CD4-positive, alpha-beta T cell treated with Interferon gamma for 1 hour (primary cell): ENCODE results near the gene SLC36A1.
A peak's percentile ranks its signal among the peaks of the same experiment; 100 is the strongest.
"Not testable (repeated sequence)": the region's sequence is repeated elsewhere in the genome, so short reads cannot be mapped to it uniquely, and the experiment has no call there.

Source experiments
- DNase-seq: peaks from one replicate; pipeline ENCODE4 v3.0.0-alpha.2; 2020

SLC36A1 gene

DNA sequence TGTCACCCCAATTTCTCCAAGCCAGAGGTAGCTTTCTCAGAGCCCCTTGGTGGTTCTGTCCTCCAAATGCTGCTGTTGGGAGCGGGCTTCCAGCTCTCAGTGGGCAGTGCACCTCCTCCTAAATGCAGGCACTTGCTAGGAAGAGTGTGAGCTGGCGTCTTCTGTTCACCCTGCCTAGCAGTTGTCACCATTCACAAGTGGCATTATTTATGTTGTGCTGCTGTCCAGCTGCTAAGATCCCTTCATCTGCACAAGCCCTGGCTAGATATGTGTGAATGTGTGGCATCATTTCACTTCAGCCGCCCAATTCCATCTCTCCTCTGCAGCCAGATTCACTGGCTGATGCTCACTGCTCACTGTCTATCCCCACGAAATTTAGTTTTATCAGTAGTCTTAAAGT lies 43.7 kb downstream of the SLC36A1 start:
- no peak for DNase-seq

DNA sequence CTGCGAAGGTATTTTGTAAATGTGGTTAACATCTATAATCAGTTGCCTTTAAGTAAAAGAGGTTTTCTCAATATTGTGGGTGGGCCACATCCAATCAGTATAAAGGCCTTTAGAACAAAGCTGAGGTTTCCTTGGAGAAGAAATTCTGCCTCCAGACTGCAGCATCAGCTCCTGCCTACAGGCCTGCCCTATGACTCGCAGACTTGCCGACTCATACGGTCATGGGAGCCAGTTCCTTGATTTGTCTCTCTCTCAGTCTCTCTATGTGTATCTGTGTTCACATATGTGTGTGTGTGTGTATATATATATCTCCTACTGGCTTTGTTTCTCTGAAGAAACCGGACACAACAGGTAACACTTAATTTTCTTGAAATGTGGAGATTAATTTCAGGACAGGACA lies 45.3 kb downstream of the SLC36A1 start:
- no peak for DNase-seq

DNA sequence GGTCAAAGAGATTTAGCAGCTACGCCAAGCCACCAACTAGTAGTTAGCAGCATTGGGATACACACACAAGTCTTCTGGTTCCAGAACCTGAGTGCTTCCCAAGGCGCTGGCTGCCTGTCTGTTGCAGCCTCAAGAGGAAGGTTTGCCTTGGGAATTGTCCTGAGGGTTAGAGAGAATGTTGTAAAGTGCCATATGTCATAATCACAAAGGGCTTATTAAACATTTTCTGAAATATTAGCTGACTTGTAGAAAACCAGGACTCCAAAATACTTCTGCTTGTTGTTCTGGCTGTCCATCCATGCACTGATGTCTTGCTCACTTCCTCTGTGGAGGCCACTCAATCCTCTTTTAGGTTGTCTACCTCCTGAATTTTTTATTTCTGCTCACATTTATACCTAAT lies 46.3 kb downstream of the SLC36A1 start:
- no peak for DNase-seq

DNA sequence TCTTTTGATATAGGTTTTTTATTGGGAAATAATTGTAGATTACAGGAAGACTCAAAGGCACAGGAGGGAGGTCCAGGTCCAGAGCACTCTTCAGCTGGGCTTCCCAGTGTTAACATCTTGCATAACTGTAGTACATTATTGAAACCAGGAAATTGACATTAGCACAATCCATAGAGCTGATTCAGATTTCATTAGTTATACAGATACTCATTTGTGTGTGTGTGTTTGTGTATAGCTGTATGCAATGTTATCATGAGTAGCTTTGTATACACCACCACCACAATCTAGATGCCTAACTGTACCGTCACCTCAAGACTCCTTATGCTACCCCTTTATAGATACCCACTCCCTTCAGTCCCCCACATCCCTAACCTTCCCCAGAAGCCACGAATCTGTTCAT lies 47.9 kb downstream of the SLC36A1 start:
- DNase-seq: no peak

- no peak for DNase-seq
Measured at GRCh38 chr5:151496041-151496484, 48.7 kb downstream of the SLC36A1 start.

DNA sequence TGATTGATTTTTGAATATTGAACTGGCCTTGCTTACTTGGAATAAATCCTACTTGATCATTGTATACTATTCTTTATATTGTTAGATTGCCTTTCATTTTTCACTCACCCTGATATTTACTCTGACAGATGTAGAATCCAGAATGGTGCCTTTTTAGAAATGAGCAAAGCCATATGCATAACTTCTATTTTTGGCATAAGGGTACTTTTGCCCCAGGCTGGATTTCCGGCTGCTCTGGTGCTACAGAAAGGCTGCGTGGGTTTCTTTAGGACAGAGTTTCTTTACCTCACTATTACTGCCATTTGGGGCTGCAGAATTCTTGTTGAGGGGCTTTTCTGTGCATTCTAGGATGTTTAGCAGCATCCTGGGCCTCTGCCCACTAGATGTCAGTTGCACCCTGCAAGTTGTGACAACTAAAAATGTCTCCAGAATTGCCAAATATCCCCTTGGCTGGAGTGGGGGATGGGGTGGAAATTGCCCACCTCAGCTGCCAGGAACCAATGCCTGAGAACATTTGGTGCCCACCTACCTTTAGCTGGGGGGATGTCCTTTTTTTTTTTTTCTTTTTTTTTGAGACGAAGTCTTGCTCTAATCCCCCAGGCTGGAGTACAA lies 50.1 kb downstream of the SLC36A1 start:
- DNase-seq: no peak

DNA sequence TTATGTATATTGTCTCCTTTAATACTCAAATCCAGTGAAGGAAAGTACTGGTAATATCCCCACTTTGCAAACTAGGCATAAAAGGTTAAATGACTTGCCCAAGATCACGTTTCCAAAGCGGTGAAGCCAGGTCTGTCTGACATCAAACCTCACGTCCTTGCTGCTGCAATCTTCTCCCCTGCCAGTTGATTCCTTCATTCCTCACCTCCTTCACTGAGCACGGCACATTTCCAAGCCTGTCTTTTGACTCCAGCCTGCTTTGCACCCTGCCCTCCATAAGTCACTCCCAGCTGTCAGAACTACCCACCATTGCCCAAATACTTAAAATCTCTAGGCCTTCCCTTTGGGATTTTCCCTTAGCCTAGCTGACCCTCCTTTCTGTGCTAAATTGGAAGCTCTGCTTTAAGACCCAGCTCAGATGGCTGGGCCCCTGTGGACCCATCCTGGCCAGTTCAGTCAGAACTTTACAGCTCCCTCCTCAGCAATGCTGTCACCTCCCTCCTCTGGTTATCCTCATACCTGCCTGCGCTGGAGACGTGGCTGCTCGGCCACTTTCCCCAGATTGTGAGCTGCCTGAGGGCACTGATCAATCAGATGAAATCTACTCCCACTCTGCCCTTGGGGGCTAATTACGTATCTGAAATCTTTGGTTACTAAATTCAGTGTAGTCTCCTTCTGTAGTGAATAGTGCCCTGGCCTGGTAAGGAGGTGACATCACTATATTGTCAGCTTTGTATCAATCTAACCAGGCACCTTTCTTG lies 51.2 kb downstream of the SLC36A1 start:
- no peak for DNase-seq

GRCh38 chr5:151499501-151500035 lies 52.2 kb downstream of the SLC36A1 start:
- no peak for DNase-seq

GRCh38 chr5:151504006-151504405 lies 56.6 kb downstream of the SLC36A1 start:
- no peak for DNase-seq

DNA sequence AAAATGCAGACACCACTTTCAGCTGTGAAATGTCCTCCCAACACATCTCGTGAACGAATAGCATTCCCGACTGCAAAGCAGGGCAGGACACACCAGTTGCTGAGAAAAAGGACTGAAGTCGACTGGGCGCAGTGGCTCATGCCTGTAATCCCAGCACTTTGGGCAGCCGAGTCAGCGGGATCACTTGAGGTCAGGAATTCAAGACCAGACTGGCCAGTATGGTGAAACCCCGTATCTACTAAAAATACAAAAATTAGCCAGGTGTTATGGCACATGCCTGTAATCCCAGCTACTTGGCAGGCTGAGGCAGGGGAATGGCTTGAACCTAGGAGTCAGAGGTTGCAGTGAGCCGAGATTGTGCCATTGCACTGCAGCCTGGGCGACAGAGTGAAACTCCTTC lies 60.9 kb downstream of the SLC36A1 start:
- not testable (repeated sequence) for DNase-seq

DNA sequence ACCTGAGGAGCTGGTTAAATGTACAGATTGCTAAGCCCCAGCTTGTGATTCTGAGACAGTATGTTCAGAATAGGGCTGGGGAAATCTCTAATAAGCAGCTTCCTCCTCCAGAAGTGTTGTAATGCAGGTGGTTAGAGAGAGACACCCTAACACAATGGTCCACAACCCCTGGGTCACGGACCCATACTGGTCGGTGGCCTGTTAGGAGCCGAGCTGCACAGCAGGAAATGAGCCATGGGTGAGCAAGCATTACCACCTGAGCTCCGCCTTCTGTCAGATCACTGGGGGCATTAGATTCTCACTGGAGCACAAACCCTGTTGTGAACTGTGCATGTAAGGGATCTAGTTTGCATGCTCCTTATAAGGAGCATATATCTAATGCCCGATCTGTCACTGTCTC lies 61.8 kb downstream of the SLC36A1 start:
- DNase-seq: no peak

GRCh38 chr5:151509836-151510235 lies 62.4 kb downstream of the SLC36A1 start:
- no peak for DNase-seq

GRCh38 chr5:151517122-151517920 lies 69.9 kb downstream of the SLC36A1 start:
- no peak for DNase-seq

DNA sequence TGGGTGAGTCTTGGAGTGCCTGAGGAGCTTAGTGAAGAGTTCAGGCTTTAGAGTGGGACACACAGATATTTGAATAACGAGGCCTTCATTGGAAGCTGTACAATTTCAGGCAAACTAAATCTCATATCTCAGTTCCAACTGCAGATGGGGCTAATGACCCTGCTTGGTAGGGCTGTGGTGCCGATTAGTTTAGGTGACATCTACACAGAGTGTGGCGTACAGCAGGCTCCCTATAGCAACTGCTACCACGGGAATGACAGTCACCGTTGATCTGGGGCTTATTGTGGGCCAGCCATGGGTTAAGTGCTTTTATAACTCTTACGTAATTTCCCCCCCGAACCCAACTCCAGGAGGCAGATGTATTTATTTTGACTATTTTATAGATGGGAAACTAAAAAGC lies 72.9 kb downstream of the SLC36A1 start:
- DNase-seq: no peak

DNA sequence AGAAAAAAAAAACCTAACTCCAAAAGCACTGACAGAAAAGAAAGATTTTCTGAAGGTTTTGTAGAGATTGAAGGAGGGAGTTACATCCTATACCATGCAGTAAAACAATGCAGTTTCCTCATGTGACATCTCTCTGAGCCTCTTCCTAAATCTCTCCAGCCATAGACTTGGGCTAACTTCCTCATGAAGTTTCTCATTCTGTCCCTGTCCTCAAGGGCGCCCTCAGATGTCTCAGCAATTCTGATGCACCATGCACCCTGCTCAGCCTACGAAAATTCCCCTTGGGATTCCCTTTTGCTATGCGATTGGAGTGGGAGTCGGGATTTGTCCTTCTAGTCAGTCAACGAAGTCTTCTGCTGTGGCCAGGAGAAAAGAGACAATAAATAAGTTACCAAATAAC lies 74.8 kb downstream of the SLC36A1 start:
- no peak for DNase-seq

DNA sequence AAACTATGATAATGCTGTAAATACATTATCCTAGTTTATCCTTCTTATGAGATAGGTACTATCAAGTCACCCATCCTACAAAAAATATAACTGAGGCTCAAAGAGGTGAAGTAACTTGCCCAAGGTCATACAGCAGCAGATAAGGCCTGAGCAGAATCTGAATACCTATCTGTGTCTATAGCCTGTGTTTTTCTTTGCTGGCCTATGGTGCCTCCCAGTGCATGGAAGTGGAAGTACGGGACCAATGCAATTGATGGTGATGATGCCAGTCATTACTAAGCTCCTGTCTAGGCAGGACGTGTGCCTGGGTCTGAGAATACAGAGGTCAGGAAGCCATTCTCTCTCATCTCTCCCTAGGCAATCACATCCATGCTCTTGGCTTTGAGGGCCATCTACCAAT lies 75.9 kb downstream of the SLC36A1 start:
- peak; percentile 28 for DNase-seq

DNA sequence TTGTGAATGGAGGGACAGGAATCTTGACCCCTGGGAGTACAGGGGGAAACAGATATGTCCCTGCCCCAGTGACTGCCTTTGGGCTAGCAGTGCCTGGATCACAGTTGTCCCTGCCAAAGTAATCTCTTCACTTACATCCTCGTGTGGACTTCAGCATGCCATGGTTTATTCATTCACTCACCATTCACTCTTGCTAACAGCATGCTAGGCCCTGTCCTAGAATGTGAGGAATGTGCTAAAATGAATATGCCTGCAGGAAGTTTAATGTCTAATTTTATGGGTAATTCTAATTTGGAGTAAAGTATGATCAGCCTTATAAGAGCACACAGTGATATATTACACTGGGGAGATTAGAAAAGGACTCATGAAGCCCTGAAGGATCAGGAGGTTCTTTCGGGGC lies 80.8 kb downstream of the SLC36A1 start:
- no peak for DNase-seq

- no peak for DNase-seq
Measured at GRCh38 chr5:151528996-151529395, 81.6 kb downstream of the SLC36A1 start.

GRCh38 chr5:151531581-151531980 lies 84.2 kb downstream of the SLC36A1 start:
- DNase-seq: no peak

- DNase-seq: no peak
Measured at GRCh38 chr5:151532416-151532815, 85.0 kb downstream of the SLC36A1 start.

DNA sequence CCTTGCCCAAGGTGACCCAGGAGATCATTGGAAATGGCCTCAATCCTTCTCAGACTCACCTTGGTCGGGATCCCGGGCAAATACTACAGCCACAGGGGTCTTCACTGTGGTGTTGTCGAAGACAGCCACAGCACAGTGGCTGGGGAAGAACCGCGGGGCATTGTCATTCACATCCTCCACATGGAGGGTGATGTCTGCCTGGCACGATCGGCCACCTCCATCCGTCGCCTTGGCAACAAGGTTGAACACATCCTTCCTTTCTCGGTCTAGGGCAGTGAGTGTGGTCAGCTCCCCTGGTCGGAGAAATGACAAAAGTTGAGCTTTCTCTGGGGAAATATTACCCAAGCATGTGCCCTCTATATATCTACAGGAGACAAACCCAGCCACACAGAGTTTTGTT lies 86.9 kb downstream of the SLC36A1 start:
- DNase-seq: no peak

DNA sequence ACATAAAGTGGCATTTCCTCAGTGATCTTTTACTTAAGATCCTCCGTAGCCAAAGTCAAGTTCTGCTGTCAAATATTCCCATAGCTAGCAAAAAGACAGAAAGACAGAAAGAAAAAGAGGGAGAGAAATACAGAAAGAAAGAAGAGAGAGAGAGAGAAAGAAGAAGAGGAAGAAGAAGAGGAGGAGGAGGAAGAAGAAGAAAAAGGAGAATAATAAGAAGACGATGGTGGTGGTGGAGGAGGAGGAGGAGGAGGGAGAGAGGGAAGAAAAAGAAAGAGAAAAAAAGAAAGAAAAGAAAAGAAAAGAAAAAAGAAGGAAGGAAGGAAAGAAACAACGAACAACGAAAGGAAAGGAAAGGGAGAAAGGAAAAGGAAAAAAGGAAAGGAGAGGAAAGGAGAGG lies 89.6 kb downstream of the SLC36A1 start:
- DNase-seq: no peak

DNA sequence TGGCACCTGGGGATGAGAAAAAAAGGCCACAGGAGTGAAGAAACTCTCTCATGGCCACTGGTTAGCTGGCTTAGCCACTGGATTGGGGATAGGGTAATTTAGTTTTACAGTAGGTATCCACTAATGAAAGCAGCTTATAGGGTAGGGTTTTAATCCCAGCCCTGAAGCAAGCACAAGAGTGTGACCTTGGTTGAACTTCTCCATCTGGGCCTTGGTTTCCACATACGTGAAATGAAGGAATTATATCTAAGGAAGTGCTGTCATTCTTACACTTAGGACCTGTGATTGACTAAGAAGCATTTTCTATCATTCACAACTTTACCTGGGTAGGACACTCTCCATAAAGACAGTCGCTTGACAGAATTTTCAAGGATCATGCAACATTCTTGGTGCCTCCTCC lies 94.2 kb downstream of the SLC36A1 start:
- DNase-seq: no peak
